MM.1S (cell line): ENCODE data around the gene CDPF1.
A peak's percentile ranks its signal among the peaks of the same experiment; 100 is the strongest.

ENCODE experiments used
- DNase-seq: peaks from one replicate; pipeline ENCODE4 v3.0.0-alpha.2; 2015
- H2AFZ ChIP-seq: fragments of 300-600 bp; sonication (generic); 2 replicates; pipeline ENCODE4 v1.6.0; 2016; ENCODE audit warnings: antibody characterized with exemption, low read length
- H3F3A ChIP-seq: fragments of 300-600 bp; sonication (generic); 2 replicates; pipeline ENCODE4 v1.6.1; 2016; ENCODE audit warnings: mild to moderate bottlenecking, antibody characterized with exemption, low read length, moderate library complexity, mixed read lengths; ENCODE audit not compliant: insufficient read depth
- H3K27ac ChIP-seq: fragments of 300-600 bp; sonication (generic); 2 replicates; pipeline ENCODE4 v1.5.1; 2016; ENCODE audit warnings: mild to moderate bottlenecking, low read length
- H3K27me3 ChIP-seq: fragments of 300-600 bp; sonication (generic); replicated peaks from 2 replicates; pipeline ENCODE4 v1.6.0; 2016; ENCODE audit warnings: low read length; ENCODE audit not compliant: insufficient read depth
- H3K36me3 ChIP-seq: fragments of 300-600 bp; sonication (generic); replicated peaks from 2 replicates; pipeline ENCODE4 v1.6.1; 2016; ENCODE audit warnings: mild to moderate bottlenecking, low read length, mixed read lengths; ENCODE audit not compliant: insufficient read depth
- H3K4me1 ChIP-seq: fragments of 300-600 bp; sonication (generic); 2 replicates; pipeline ENCODE4 v1.6.1; 2016; ENCODE audit warnings: low read length, mixed read lengths
- H3K4me2 ChIP-seq: fragments of 300-600 bp; sonication (generic); 2 replicates; pipeline ENCODE4 v1.6.0; 2016; ENCODE audit warnings: low read depth, low read length
- H3K4me3 ChIP-seq: fragments of 300-600 bp; sonication (generic); 2 replicates; pipeline ENCODE4 v1.5.1; 2016; ENCODE audit warnings: low read length, mixed read lengths
- H3K79me2 ChIP-seq: fragments of 300-600 bp; sonication (generic); 2 replicates; pipeline ENCODE4 v1.6.1; 2016; ENCODE audit warnings: mixed run types, low read length, mixed read lengths
- H3K9ac ChIP-seq: fragments of 300-600 bp; sonication (generic); 2 replicates; pipeline ENCODE4 v1.6.1; 2016; ENCODE audit warnings: low read length, mixed read lengths
- H3K9me2 ChIP-seq: fragments of 300-600 bp; sonication (generic); replicated peaks from 2 replicates; pipeline ENCODE4 v1.6.1; 2016; ENCODE audit warnings: mild to moderate bottlenecking, low read length, mixed read lengths; ENCODE audit not compliant: insufficient read depth
- H3K9me3 ChIP-seq: fragments of 300-600 bp; sonication (generic); replicated peaks from 2 replicates; pipeline ENCODE4 v1.6.1; 2016; ENCODE audit warnings: mild to moderate bottlenecking, low read length, mixed read lengths; ENCODE audit not compliant: insufficient read depth
- H4K20me1 ChIP-seq: fragments of 300-600 bp; sonication (generic); 2 replicates; pipeline ENCODE4 v1.6.1; 2016; ENCODE audit warnings: mild to moderate bottlenecking, low read length, moderate library complexity, mixed read lengths; ENCODE audit not compliant: insufficient read depth
- CTCF ChIP-seq: fragments of 300-600 bp; sonication (generic); IDR thresholded peaks from 2 replicates; pipeline ENCODE4 v1.5.1; 2016; ENCODE audit warnings: antibody characterized with exemption, low read length, mixed read lengths
- EZH2 ChIP-seq: fragments of 300-600 bp; sonication (generic); optimal IDR thresholded peaks from 2 replicates; pipeline ENCODE3; 2017; ENCODE audit warnings: low read depth, mild to moderate bottlenecking, antibody characterized with exemption, low read length, mixed read lengths
- EZH2phosphoT487 ChIP-seq: fragments of 300-600 bp; sonication (generic); IDR thresholded peaks from 2 replicates; pipeline ENCODE4 v1.6.1; 2018; ENCODE audit warnings: antibody characterized with exemption, low read length

CDPF1 gene

GRCh38 chr22:46296257-46297150 lies 46.4 kb upstream of the CDPF1 start, which contains the start of gene GTSE1:
Gene GTSE1, plus strand, starts transcription at chr22:46296870. Its CDS starts 531 bp downstream, at chr22:46297401.
- H2AFZ ChIP-seq: peak within 1 kb of the TSS; percentile 72
- TF ChIP-seq EZH2phosphoT487 (no peak), EZH2 (no peak), CTCF (peak; percentile 20)
- H3K4me1 ChIP-seq: peaks cover 41% of the 10 kb centered on the region
- H3K9me2 ChIP-seq: no peaks in the 10 kb centered on the region
- H3K36me3 ChIP-seq: peaks cover 10% of the 10 kb centered on the region; the same call in 1 of the 2 replicates
- peak within 1 kb of the TSS; percentile 83 for H3K4me3 ChIP-seq
- H3K79me2 ChIP-seq: peaks cover 56% of the 10 kb centered on the region
- peak within 1 kb of the TSS; percentile 89 for H3K27ac ChIP-seq
- H3K9me3 ChIP-seq: no peaks in the 10 kb centered on the region
- peak; percentile 99 for DNase-seq
- H4K20me1 ChIP-seq: no peaks in the 10 kb centered on the region
- peak within 1 kb of the TSS; percentile 94 for H3K9ac ChIP-seq
- H3F3A ChIP-seq: peaks cover 40% of the 10 kb centered on the region
- peak within 1 kb of the TSS; percentile 99 for H3K4me2 ChIP-seq
- no peaks in the 10 kb centered on the region for H3K27me3 ChIP-seq

GRCh38 chr22:46295277-46295971 lies 45.3 kb upstream of the CDPF1 start:
- no peaks in the 10 kb centered on the region for H3K27me3 ChIP-seq
- H3K4me2 ChIP-seq: peak overlapping the region; percentile 99
- peaks cover 3% of the 10 kb centered on the region; the same call in 1 of the 2 replicates for H3K36me3 ChIP-seq
- H3K79me2 ChIP-seq: peaks cover 45% of the 10 kb centered on the region
- no peak for DNase-seq
- peak overlapping the region; percentile 89; the same call in 1 of the 2 replicates for H3K27ac ChIP-seq
- peak overlapping the region; percentile 72 for H2AFZ ChIP-seq
- peaks cover 40% of the 10 kb centered on the region for H3F3A ChIP-seq
- H4K20me1 ChIP-seq: no peaks in the 10 kb centered on the region
- no peaks in the 10 kb centered on the region for H3K9me3 ChIP-seq
- H3K9me2 ChIP-seq: no peaks in the 10 kb centered on the region
- H3K4me1 ChIP-seq: peaks cover 41% of the 10 kb centered on the region
- TF ChIP-seq EZH2: no peak
- no peak for TF ChIP-seq EZH2phosphoT487
- no peak for TF ChIP-seq CTCF
- peak overlapping the region; percentile 83 for H3K4me3 ChIP-seq
- H3K9ac ChIP-seq: peak overlapping the region; percentile 94; the same call in 1 of the 2 replicates

- Histone ChIP-seq H3K4me2 (peak overlapping the region; percentile 99; the same call in 1 of the 2 replicates), H3K36me3 (no peaks in the 10 kb centered on the region), H3F3A (peaks cover 40% of the 10 kb centered on the region), H3K9me3 (no peaks in the 10 kb centered on the region), H3K9ac (no peak overlapping the region), H3K4me3 (no peak overlapping the region), H3K9me2 (no peaks in the 10 kb centered on the region), H3K79me2 (peaks cover 40% of the 10 kb centered on the region), H3K27ac (no peak overlapping the region), H3K27me3 (no peaks in the 10 kb centered on the region), H4K20me1 (no peaks in the 10 kb centered on the region), H3K4me1 (peaks cover 41% of the 10 kb centered on the region), H2AFZ (no peak overlapping the region)
- TF ChIP-seq CTCF (no peak), EZH2phosphoT487 (no peak), EZH2 (no peak)
- no peak for DNase-seq
Observed at GRCh38 chr22:46294784-46295183, 44.7 kb upstream of the CDPF1 start.
